GM12878 (cell line): ENCODE data around the gene CNN3. TPM values are rescaled to one million over a fixed set of nuclear protein-coding genes. Genes with fewer than 3 reads are reported as not detected.

Experiments used
- ATAC-seq: fragments of 200-7000 bp; cut with Tn5 transposase; 3 replicates; pipeline ENCODE4 v1.9.1; 2020; ENCODE audit warnings: mild to moderate bottlenecking, moderate library complexity
- BruUV-seq: library from RNA; stranded (reverse); fragments of 400-500 nt; replicated peaks from 2 replicates; lab custom pipeline; 2021; lab: Mats Ljungman, UMichigan
- CTCF ChIA-PET: fragments of 300-600 bp; sonication (Branson Sonifier 250); formaldehyde crosslinking; extraction: SDS; loops from one replicate; lab custom pipeline; 2021; ENCODE audit warnings: inconsistent platforms; lab: Yijun Ruan, JAX
- POLR2A ChIA-PET: fragments of 350-600 bp; formaldehyde crosslinking; extraction: SDS; loops from one replicate; lab custom pipeline; 2021; ENCODE audit warnings: inconsistent platforms; lab: Charles Lee
- RAD21 ChIA-PET: fragments of 300-600 bp; sonication (Branson Sonifier 250); formaldehyde crosslinking; loops from one replicate; lab custom pipeline; 2023; ENCODE audit warnings: antibody characterized with exemption; ENCODE audit not compliant: unreplicated experiment; lab: Charles Lee
- SMC1A ChIA-PET: fragments of 300-600 bp; sonication (Branson Sonifier 250); formaldehyde crosslinking; loops from one replicate; lab custom pipeline; 2023; ENCODE audit not compliant: unreplicated experiment, uncharacterized antibody; lab: Charles Lee
- DNase-seq: peaks from one replicate; pipeline ENCODE4 v3.0.0-alpha.2; 2011; ENCODE audit warnings: low read depth, low spot score
- FAIRE-seq: peaks from 3 replicates; lab custom pipeline; 2011; peaks lifted over from hg19 to GRCh38; lab: Jason Lieb, UNC
- H2AFZ ChIP-seq: 2 replicates; pipeline ENCODE4 v1.6.0; 2011; ENCODE audit warnings: low read depth, low read length, control low read depth; ENCODE audit not compliant: control insufficient read depth
- H3K27ac ChIP-seq: 2 replicates; pipeline ENCODE4 v1.5.1; 2011; ENCODE audit warnings: control low read depth; ENCODE audit not compliant: control insufficient read depth, insufficient read depth
- H3K27me3 ChIP-seq, 2 experiments: replicated peaks in 1 of 2; 2 replicates each; pipeline versions ENCODE4 v1.6.0 to v1.6.1; 2011; ENCODE audit warnings: low read length in 1 of 2; ENCODE audit not compliant: control insufficient read depth in 2 of 2, insufficient read depth in 2 of 2
- H3K36me3 ChIP-seq, 2 experiments: 2 replicates each; pipeline ENCODE4 v1.5.1; 2011; ENCODE audit warnings: low read length in 1 of 2; ENCODE audit not compliant: control insufficient read depth in 2 of 2, insufficient read depth in 2 of 2
- H3K4me1 ChIP-seq: 2 replicates; pipeline ENCODE4 v1.6.1; 2011; ENCODE audit warnings: mild to moderate bottlenecking, low read length, moderate library complexity, mixed read lengths; ENCODE audit not compliant: control insufficient read depth, insufficient read depth
- H3K4me2 ChIP-seq: 2 replicates; pipeline ENCODE4 v1.6.0; 2011; ENCODE audit warnings: control low read depth; ENCODE audit not compliant: control insufficient read depth, insufficient read depth
- H3K4me3 ChIP-seq: fragments of 200-600 bp; sonication (generic); 2 replicates; pipeline ENCODE4 v1.5.1; 2016
- H3K79me2 ChIP-seq: 2 replicates; pipeline ENCODE4 v1.6.0; 2011; ENCODE audit warnings: low read length; ENCODE audit not compliant: control insufficient read depth, insufficient read depth
- H3K9ac ChIP-seq: 2 replicates; pipeline ENCODE4 v1.8.0; 2011; ENCODE audit warnings: low read length, control low read depth, mixed read lengths; ENCODE audit not compliant: control insufficient read depth, insufficient read depth
- H3K9me3 ChIP-seq: replicated peaks from 3 replicates; pipeline ENCODE4 v1.5.1; 2011; ENCODE audit warnings: mild to moderate bottlenecking, low read length; ENCODE audit not compliant: control insufficient read depth, insufficient read depth
- H4K20me1 ChIP-seq: 2 replicates; pipeline ENCODE4 v1.6.0; 2011; ENCODE audit not compliant: control insufficient read depth, insufficient read depth
- CBX3 ChIP-seq: fragments of 200-600 bp; sonication (generic); IDR thresholded peaks from 2 replicates; pipeline ENCODE4 v1.6.1; 2016; ENCODE audit warnings: low read depth, borderline replicate concordance
- CBX5 ChIP-seq: sonication (generic); IDR thresholded peaks from 2 replicates; pipeline ENCODE4 v1.6.1; 2016; ENCODE audit warnings: low read depth, moderate library complexity, mild to moderate bottlenecking, inconsistent platforms
- ELK1 ChIP-seq: IDR thresholded peaks from 2 replicates; pipeline ENCODE4 v1.6.1; 2012; ENCODE audit warnings: low read depth, low read length, improper control_type of control experiment
- ESRRA ChIP-seq: IDR thresholded peaks from 2 replicates; pipeline ENCODE4 v1.6.1; 2012; ENCODE audit warnings: mild to moderate bottlenecking, low read length, improper control_type of control experiment
- ETV6 ChIP-seq, 2 experiments: fragments of 450-650 bp in 1 of 2; IDR thresholded peaks in 1 of 2; conservative IDR thresholded peaks in 1 of 2; 2 replicates each; pipeline ENCODE4 v1.6.1; 2014; ENCODE audit warnings: antibody characterized with exemption in 1 of 2, borderline replicate concordance in 1 of 2, low read depth in 1 of 2, mild to moderate bottlenecking in 1 of 2, moderate library complexity in 1 of 2
- IRF3 ChIP-seq: fragments of 450-650 bp; IDR thresholded peaks from 2 replicates; pipeline ENCODE4 v1.6.1; 2014; ENCODE audit warnings: mild to moderate bottlenecking
- MLLT1 ChIP-seq: fragments of 450-650 bp; IDR thresholded peaks from 2 replicates; pipeline ENCODE4 v1.6.1; 2016; ENCODE audit warnings: mild to moderate bottlenecking
- NFYA ChIP-seq: IDR thresholded peaks from 2 replicates; pipeline ENCODE4 v1.6.1; 2011; ENCODE audit warnings: low read depth, mild to moderate bottlenecking, low read length, improper control_type of control experiment, borderline replicate concordance
- NR2F1 ChIP-seq: fragments of 450-650 bp; conservative IDR thresholded peaks from 2 replicates; pipeline ENCODE4 v1.6.1; 2017; ENCODE audit warnings: mild to moderate bottlenecking
- PAX8 ChIP-seq: fragments of 450-650 bp; IDR thresholded peaks from 2 replicates; pipeline ENCODE4 v1.6.1; 2017; ENCODE audit warnings: mild to moderate bottlenecking, moderate library complexity
- POLR2A ChIP-seq: IDR thresholded peaks from 2 replicates; pipeline ENCODE4 v1.6.1; 2011; ENCODE audit warnings: low read depth, mild to moderate bottlenecking, low read length
- RAD51 ChIP-seq: fragments of 450-650 bp; IDR thresholded peaks from 2 replicates; pipeline ENCODE4 v1.6.1; 2016; ENCODE audit warnings: moderate library complexity, mild to moderate bottlenecking, inconsistent platforms
- RFX5 ChIP-seq: IDR thresholded peaks from 2 replicates; pipeline ENCODE4 v1.6.1; 2011; ENCODE audit warnings: low read depth, low read length, improper control_type of control experiment
- SRF ChIP-seq, 2 experiments: IDR thresholded peaks; 2 replicates each; pipeline ENCODE4 v1.6.1; 2011; ENCODE audit warnings: low read depth in 2 of 2, low read length in 2 of 2, mild to moderate bottlenecking in 1 of 2, moderate library complexity in 1 of 2
- STAT3 ChIP-seq: IDR thresholded peaks from 2 replicates; pipeline ENCODE4 v1.6.1; 2011; ENCODE audit warnings: low read depth, low read length, improper control_type of control experiment
- WGBS: methylation state at CpG from one replicate; pipeline ENCODE4 v1.1.6; 2016; ENCODE audit warnings: low lambda C conversion rate; ENCODE audit not compliant: insufficient replicate concordance, insufficient coverage; ENCODE audit errors: missing lambda C conversion rate; 5-methylcytosine and 5-hydroxymethylcytosine counted together
- in situ Hi-C: fragments of 300-500 bp; cut with MboI; formaldehyde crosslinking; loops from 9 replicates; pipeline ENCODE4 v1.14.3; 2018; ENCODE audit warnings: mixed read lengths
- intact Hi-C: fragments of 100-400 bp; cut with micrococcal nuclease; formaldehyde crosslinking; loops from one replicate; pipeline ENCODE4 v1.14.2; 2022; ENCODE audit not compliant: unreplicated experiment
- polyA plus RNA-seq, 11 experiments: library from polyadenylated mRNA; depleted of rRNA in 4 of 11; unstranded in 6 of 11; stranded (reverse) in 5 of 11; fragments of >200 nt; fragmentation: Nextera tagmentation in 4 of 11; fragmentation: Illumina TruSeq in 1 of 11; extraction: Ambion mirVana in 4 of 11; extraction: Trizol in 1 of 11; gene quantifications; 1 replicate in 1 of 11; 2 replicates in 10 of 11; pipeline versions ENCODE4 v1.2.1 to v1.2.3, GENCODE V29; 2011 to 2016; ENCODE audit warnings: inconsistent platforms in 2 of 11, missing spikeins in 2 of 11, low read depth in 1 of 11
- total RNA-seq, 4 experiments: library from RNA; depleted of rRNA in 3 of 4; stranded (reverse); fragments of >200 nt in 3 of 4; fragmentation: Illumina TruSeq in 1 of 4; extraction: Trizol in 1 of 4; gene quantifications; 2 replicates each; pipeline versions ENCODE4 v1.2.1 to v1.2.3, GENCODE V29; 2013 to 2021

CNN3 gene
- total and polyA plus RNA-seq, 10 of the 15 experiments (the other 5 are each of a cell fraction or from before 2014, with no cell fraction given): 0.20 to 48.4 (median 34.3) TPM

GRCh38 chr1:94940738-94941137 lies 13.8 kb upstream of the CNN3 start:
- ATAC-seq: no peak
- H3K4me2 ChIP-seq: no peak overlapping the region
- no peaks in the 10 kb centered on the region; a peak in 2 of 4 replicates for H3K27me3 ChIP-seq
- H2AFZ ChIP-seq: no peak overlapping the region
- H3K4me3 ChIP-seq: no peak overlapping the region
- intact Hi-C loops (no loop called here), in situ Hi-C loops (no loop called here)
- ChIA-PET SMC1A (interaction anchor here (0.8 kb wide), 1 partner anchor 31 kb away, joined by 3 read pairs; no protein-coding TSS in a partner anchor), CTCF (interaction anchor here (0.6 to 1.0 kb wide), 2 partner anchors 40 to 203 kb away, joined by 3 to 4 read pairs; no protein-coding TSS in a partner anchor), POLR2A (no interaction called here), RAD21 (no interaction called here)
- H3K9me3 ChIP-seq: no peaks in the 10 kb centered on the region
- no peaks in the 10 kb centered on the region for H4K20me1 ChIP-seq
- 56% methylated on average over 3 of the region's 3 CpGs for WGBS
- no peaks in the 10 kb centered on the region for H3K4me1 ChIP-seq
- TF ChIP-seq SRF (IDR thresholded peaks at IDR 0.05; ENCODE audit: low read depth in 2 of 2, low read length in 2 of 2) (no peak), MLLT1 (no peak), STAT3 (no peak), PAX8 (no peak)
- FAIRE-seq: no peak
- H3K79me2 ChIP-seq: no peaks in the 10 kb centered on the region
- no peak for DNase-seq
- no TSS peak for BruUV-seq
- no peaks in the 10 kb centered on the region for H3K36me3 ChIP-seq
- no peak overlapping the region for H3K9ac ChIP-seq
- no peak overlapping the region for H3K27ac ChIP-seq

- Histone ChIP-seq H3K27me3 (no peaks in the 10 kb centered on the region; a peak in 1 of 4 replicates), H3K9me3 (no peaks in the 10 kb centered on the region), H3K27ac (no peak overlapping the region), H2AFZ (no peak overlapping the region), H3K4me2 (no peak overlapping the region), H3K9ac (no peak overlapping the region), H3K79me2 (no peaks in the 10 kb centered on the region), H3K4me1 (no peaks in the 10 kb centered on the region), H4K20me1 (no peaks in the 10 kb centered on the region), H3K4me3 (no peak overlapping the region), H3K36me3 (no peaks in the 10 kb centered on the region)
- ChIA-PET SMC1A (no interaction called here), CTCF (no interaction called here), POLR2A (no interaction called here), RAD21 (no interaction called here)
- no TSS peak for BruUV-seq
- FAIRE-seq: no peak
- DNase-seq: no peak
- 53% methylated on average over 1 of the region's 1 CpG for WGBS
- in situ Hi-C loops: no loop called here
- intact Hi-C loops: no loop called here
- ATAC-seq: no peak
- no peak for TF ChIP-seq ESRRA
- no peak for TF ChIP-seq NFYA
- TF ChIP-seq POLR2A: no peak
- no peak for TF ChIP-seq RFX5
- no peak for TF ChIP-seq ETV6 (conservative IDR thresholded peaks at IDR 0.05 in 1 of 2, IDR thresholded peaks at IDR 0.05 in 1 of 2; ENCODE audit: borderline replicate concordance in 1 of 2, low read depth in 1 of 2)
- TF ChIP-seq CBX5: no peak
- TF ChIP-seq NR2F1: no peak
- TF ChIP-seq CBX3: no peak
- no peak for TF ChIP-seq IRF3
- no peak for TF ChIP-seq ELK1
- TF ChIP-seq RAD51: no peak
These were observed 10.9 kb upstream of the CNN3 start for GRCh38 chr1:94937820-94938219.
